PC-9 (cell line): ENCODE data around the gene RTN4R.

Source experiments
- EZH2 ChIP-seq: fragments of 200-600 bp; sonication (generic); IDR thresholded peaks from 2 replicates; pipeline ENCODE4 v1.8.0; 2017; ENCODE audit warnings: antibody characterized with exemption, low read depth
- TF ChIP-seq, protein P1 (sequence below): fragments of 200-600 bp; sonication (generic); conservative IDR thresholded peaks from 2 replicates; pipeline ENCODE4 v1.6.1; 2017; ENCODE audit warnings: mixed run types, antibody characterized with exemption, mild to moderate bottlenecking, moderate library complexity

DNA sequence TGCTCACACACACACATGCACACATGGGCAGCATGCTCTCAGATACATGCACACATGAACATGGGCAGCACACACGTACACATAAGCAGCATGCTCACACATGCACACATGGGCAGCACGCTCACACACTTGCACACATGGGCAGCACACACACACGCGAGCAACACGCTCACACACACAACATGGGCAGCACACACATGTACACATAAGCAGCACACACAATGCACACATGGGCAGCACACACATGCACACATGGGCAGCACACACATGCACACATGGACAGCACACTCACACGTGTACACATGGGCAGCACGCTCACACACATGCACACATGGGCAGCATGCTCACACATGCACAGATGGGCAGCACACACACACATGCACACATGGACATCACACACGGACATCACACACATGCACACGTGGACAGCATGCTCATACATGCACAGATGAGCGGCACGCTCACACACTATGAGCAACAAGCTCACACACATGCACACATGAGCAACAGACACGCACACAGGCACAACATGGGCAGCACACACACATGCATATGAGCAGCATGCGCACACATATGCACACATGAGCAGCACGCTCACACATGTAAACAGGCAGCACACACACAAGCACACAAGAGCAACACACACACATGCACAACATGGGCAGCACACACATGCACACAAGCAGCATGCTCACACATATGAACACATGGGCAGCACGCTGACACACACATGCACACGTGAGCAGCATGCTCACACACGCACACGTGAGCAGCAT is 43.0 kb downstream of the RTN4R start:
- TF ChIP-seq, protein P1, sequence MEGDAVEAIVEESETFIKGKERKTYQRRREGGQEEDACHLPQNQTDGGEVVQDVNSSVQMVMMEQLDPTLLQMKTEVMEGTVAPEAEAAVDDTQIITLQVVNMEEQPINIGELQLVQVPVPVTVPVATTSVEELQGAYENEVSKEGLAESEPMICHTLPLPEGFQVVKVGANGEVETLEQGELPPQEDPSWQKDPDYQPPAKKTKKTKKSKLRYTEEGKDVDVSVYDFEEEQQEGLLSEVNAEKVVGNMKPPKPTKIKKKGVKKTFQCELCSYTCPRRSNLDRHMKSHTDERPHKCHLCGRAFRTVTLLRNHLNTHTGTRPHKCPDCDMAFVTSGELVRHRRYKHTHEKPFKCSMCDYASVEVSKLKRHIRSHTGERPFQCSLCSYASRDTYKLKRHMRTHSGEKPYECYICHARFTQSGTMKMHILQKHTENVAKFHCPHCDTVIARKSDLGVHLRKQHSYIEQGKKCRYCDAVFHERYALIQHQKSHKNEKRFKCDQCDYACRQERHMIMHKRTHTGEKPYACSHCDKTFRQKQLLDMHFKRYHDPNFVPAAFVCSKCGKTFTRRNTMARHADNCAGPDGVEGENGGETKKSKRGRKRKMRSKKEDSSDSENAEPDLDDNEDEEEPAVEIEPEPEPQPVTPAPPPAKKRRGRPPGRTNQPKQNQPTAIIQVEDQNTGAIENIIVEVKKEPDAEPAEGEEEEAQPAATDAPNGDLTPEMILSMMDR = no peak
- no peak for TF ChIP-seq EZH2
